Fibroblast of lung (primary cell): ENCODE results near the gene ANO7. TPM values are rescaled to one million over a fixed set of nuclear protein-coding genes. Genes with fewer than 3 reads are reported as not detected.

Experiments
- DNase-seq, 2 donors: peaks; one replicate each; pipeline versions ENCODE4 v3.0.0 to v3.0.0-alpha.2; 2010; ENCODE audit warnings: low read depth in 2 of 2
- H2AFZ ChIP-seq: 2 replicates; pipeline ENCODE4 v1.5.1; 2012; ENCODE audit warnings: low read length, control low read depth, inconsistent platforms
- H3K27ac ChIP-seq: 2 replicates; pipeline ENCODE4 v1.5.1; 2011; ENCODE audit warnings: low read length, control low read depth; ENCODE audit not compliant: insufficient read depth
- H3K27me3 ChIP-seq: 2 replicates; pipeline ENCODE4 v1.5.1; 2011; ENCODE audit warnings: mild to moderate bottlenecking, low read length; ENCODE audit not compliant: control insufficient read depth, insufficient read depth
- H3K36me3 ChIP-seq: 2 replicates; pipeline ENCODE4 v1.5.1; 2011; ENCODE audit warnings: low read length; ENCODE audit not compliant: control insufficient read depth, insufficient read depth
- H3K4me1 ChIP-seq: 2 replicates; pipeline ENCODE4 v1.5.1; 2011; ENCODE audit warnings: low read length; ENCODE audit not compliant: control insufficient read depth, insufficient read depth; ENCODE audit errors: extremely low read depth
- H3K4me2 ChIP-seq: 2 replicates; pipeline ENCODE4 v1.5.1; 2011; ENCODE audit warnings: low read length, control low read depth; ENCODE audit not compliant: insufficient read depth; ENCODE audit errors: extremely low read depth
- H3K4me3 ChIP-seq, 4 experiments: fragments of 200-600 bp in 1 of 4; sonication (generic) in 1 of 4; replicated peaks in 1 of 4; 2 replicates each; pipeline ENCODE4 v1.5.1; 2011 to 2016; ENCODE audit warnings: low read length in 4 of 4, low read depth in 3 of 4, mild to moderate bottlenecking in 3 of 4, control low read depth in 2 of 4, inconsistent platforms in 1 of 4, mixed read lengths in 1 of 4; ENCODE audit not compliant: insufficient read depth in 1 of 4; ENCODE audit errors: control extremely low read depth in 1 of 4
- H3K79me2 ChIP-seq: 2 replicates; pipeline ENCODE4 v1.5.1; 2012; ENCODE audit warnings: mild to moderate bottlenecking, low read length, inconsistent platforms; ENCODE audit not compliant: control insufficient read depth, insufficient read depth
- H3K9ac ChIP-seq: 2 replicates; pipeline ENCODE4 v1.5.1; 2011; ENCODE audit warnings: mild to moderate bottlenecking, low read length, control low read depth; ENCODE audit not compliant: insufficient read depth
- H3K9me3 ChIP-seq: 2 replicates; pipeline ENCODE4 v1.5.1; 2012; ENCODE audit warnings: low read depth, low read length; ENCODE audit not compliant: control insufficient read depth, insufficient read depth
- H4K20me1 ChIP-seq: 2 replicates; pipeline ENCODE4 v1.5.1; 2011; ENCODE audit warnings: low read length; ENCODE audit not compliant: control insufficient read depth, insufficient read depth; ENCODE audit errors: extremely low read depth
- CTCF ChIP-seq, 2 donors: IDR thresholded peaks in 1 of 2; conservative IDR thresholded peaks in 1 of 2; 1 replicate in 1 of 2; 2 replicates in 1 of 2; pipeline ENCODE4 v1.5.1; 2011 to 2012; ENCODE audit warnings: low read length in 2 of 2, control low read depth in 1 of 2, inconsistent platforms in 1 of 2, low read depth in 1 of 2, mild to moderate bottlenecking in 1 of 2
- EZH2 ChIP-seq: IDR thresholded peaks from 2 replicates; pipeline ENCODE4 v1.5.1; 2012; ENCODE audit warnings: low read length, control low read depth, mild to moderate bottlenecking; ENCODE audit errors: missing control alignments
- polyA plus RNA-seq, 2 donors: library from polyadenylated mRNA; depleted of rRNA in 1 of 2; stranded (reverse) in 1 of 2; unstranded in 1 of 2; fragments of >200 nt; gene quantifications; 2 replicates each; pipeline ENCODE4 v1.2.1, GENCODE V29; 2011 to 2012; ENCODE audit warnings: missing spikeins in 1 of 2
- total RNA-seq: library from RNA; depleted of rRNA; stranded (reverse); fragments of >200 nt; gene quantifications from 2 replicates; pipeline ENCODE4 v1.2.1, GENCODE V29; 2014

ANO7 gene
- total and polyA plus RNA-seq, 2 donors (not counting 1 experiment from before 2014, with no cell fraction given) = 0.50 TPM

- H2AFZ ChIP-seq = no peak overlapping the region
- DNase-seq = no peak
- no peaks in the 10 kb centered on the region for H3K9me3 ChIP-seq
- TF ChIP-seq CTCF (conservative IDR thresholded peaks at IDR 0.05 in 1 of 2, IDR thresholded peaks at IDR 0.05 in 1 of 2; ENCODE audit: low read depth in 1 of 2, low read length in 2 of 2) = no peak
- no peak for TF ChIP-seq EZH2
- no peaks in the 10 kb centered on the region for H3K36me3 ChIP-seq
- no peak overlapping the region for H3K27ac ChIP-seq
- no peak overlapping the region for H3K4me3 ChIP-seq
- H4K20me1 ChIP-seq = no peaks in the 10 kb centered on the region
- no peak overlapping the region for H3K9ac ChIP-seq
- no peaks in the 10 kb centered on the region for H3K27me3 ChIP-seq
- H3K4me1 ChIP-seq = no peaks in the 10 kb centered on the region
- no peak overlapping the region for H3K4me2 ChIP-seq
- no peaks in the 10 kb centered on the region for H3K79me2 ChIP-seq
Observed at GRCh38 chr2:241191081-241191480, 2.6 kb downstream of the ANO7 start.

GRCh38 chr2:241193271-241193670, 4.8 kb downstream of the ANO7 start:
- Histone ChIP-seq H3K4me1 (no peaks in the 10 kb centered on the region), H3K79me2 (no peaks in the 10 kb centered on the region), H3K4me3 (no peak overlapping the region), H4K20me1 (no peaks in the 10 kb centered on the region), H3K9ac (no peak overlapping the region), H3K27me3 (no peaks in the 10 kb centered on the region), H3K9me3 (no peaks in the 10 kb centered on the region), H3K4me2 (no peak overlapping the region), H3K27ac (no peak overlapping the region), H3K36me3 (no peaks in the 10 kb centered on the region), H2AFZ (no peak overlapping the region)
- TF ChIP-seq EZH2 (no peak), CTCF (conservative IDR thresholded peaks at IDR 0.05 in 1 of 2, IDR thresholded peaks at IDR 0.05 in 1 of 2; ENCODE audit: low read depth in 1 of 2, low read length in 2 of 2) (no peak)
- DNase-seq = no peak

GRCh38 chr2:241194811-241195210, 6.3 kb downstream of the ANO7 start:
- H3K27ac ChIP-seq = no peak overlapping the region
- H3K4me3 ChIP-seq = no peak overlapping the region
- no peak for DNase-seq
- no peak overlapping the region for H2AFZ ChIP-seq
- H3K79me2 ChIP-seq = no peaks in the 10 kb centered on the region
- H3K9ac ChIP-seq = no peak overlapping the region
- no peaks in the 10 kb centered on the region for H3K9me3 ChIP-seq
- H3K4me1 ChIP-seq = no peaks in the 10 kb centered on the region
- H3K36me3 ChIP-seq = no peaks in the 10 kb centered on the region
- no peak overlapping the region for H3K4me2 ChIP-seq
- H3K27me3 ChIP-seq = no peaks in the 10 kb centered on the region
- TF ChIP-seq CTCF (conservative IDR thresholded peaks at IDR 0.05 in 1 of 2, IDR thresholded peaks at IDR 0.05 in 1 of 2; ENCODE audit: low read depth in 1 of 2, low read length in 2 of 2) (no peak), EZH2 (no peak)
- no peaks in the 10 kb centered on the region for H4K20me1 ChIP-seq
